Upper lobe of left lung (tissue), 4 donors: ENCODE results near the gene EPHA8.

Source experiments
- CTCF ChIP-seq, 6 experiments: fragments of 450-650 bp in 4 of 6; fragments of 200-600 bp in 2 of 6; sonication (generic) in 2 of 6; IDR thresholded peaks; one replicate each; pipeline ENCODE4 v1.5.1; 2016 to 2019; ENCODE audit warnings: antibody characterized with exemption in 6 of 6
- EP300 ChIP-seq, 4 donors: sonication (generic); formaldehyde crosslinking; IDR thresholded peaks; one replicate each; pipeline ENCODE4 v1.5.1; 2017; ENCODE audit warnings: antibody characterized with exemption in 4 of 4, control low read depth in 2 of 4
- POLR2A ChIP-seq, 4 donors: fragments of 450-650 bp; IDR thresholded peaks; one replicate each; pipeline ENCODE4 v1.5.1; 2016 to 2017; ENCODE audit warnings: antibody characterized with exemption in 4 of 4, mild to moderate bottlenecking in 2 of 4
- POLR2AphosphoS5 ChIP-seq, 2 donors: sonication (generic); formaldehyde crosslinking; IDR thresholded peaks; one replicate each; pipeline ENCODE4 v1.5.1; 2017; ENCODE audit warnings: antibody characterized with exemption in 2 of 2

DNA sequence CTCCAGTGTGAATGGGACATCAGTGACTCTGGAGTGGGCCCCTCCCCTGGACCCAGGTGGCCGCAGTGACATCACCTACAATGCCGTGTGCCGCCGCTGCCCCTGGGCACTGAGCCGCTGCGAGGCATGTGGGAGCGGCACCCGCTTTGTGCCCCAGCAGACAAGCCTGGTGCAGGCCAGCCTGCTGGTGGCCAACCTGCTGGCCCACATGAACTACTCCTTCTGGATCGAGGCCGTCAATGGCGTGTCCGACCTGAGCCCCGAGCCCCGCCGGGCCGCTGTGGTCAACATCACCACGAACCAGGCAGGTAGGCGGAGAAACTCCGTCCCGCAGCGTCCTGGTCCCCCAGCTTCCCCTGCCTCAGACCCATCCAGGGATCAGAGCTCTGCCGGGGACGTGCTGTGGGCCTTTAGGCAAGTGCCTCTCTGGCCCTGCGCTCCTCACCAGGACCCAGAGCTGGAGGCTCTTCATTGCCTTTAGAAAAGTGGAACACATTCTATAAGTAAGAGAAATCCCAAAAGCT is 25.7 kb downstream of the EPHA8 start:
- TF ChIP-seq POLR2AphosphoS5 (IDR thresholded peaks at IDR 0.05) (no peak), CTCF (IDR thresholded peaks at IDR 0.05) (no peak), POLR2A (IDR thresholded peaks at IDR 0.05) (no peak), EP300 (IDR thresholded peaks at IDR 0.05) (no peak)
